ENCODE results near the gene VTI1A. TPM values are rescaled to one million over a fixed set of nuclear protein-coding genes. Genes with fewer than 3 reads are reported as not detected.
"Not testable (repeated sequence)": the region's sequence is repeated elsewhere in the genome, so short reads cannot be mapped to it uniquely, and the experiment has no call there.

The VTI1A gene
- total RNA-seq, 1 donor from 2014 or later: 21.1 TPM

GRCh38 chr10:112851181-112851580 lies 404.2 kb downstream of the VTI1A start:
- no peak for DNase-seq (ENCODE audit: low read depth, low spot score)

DNA sequence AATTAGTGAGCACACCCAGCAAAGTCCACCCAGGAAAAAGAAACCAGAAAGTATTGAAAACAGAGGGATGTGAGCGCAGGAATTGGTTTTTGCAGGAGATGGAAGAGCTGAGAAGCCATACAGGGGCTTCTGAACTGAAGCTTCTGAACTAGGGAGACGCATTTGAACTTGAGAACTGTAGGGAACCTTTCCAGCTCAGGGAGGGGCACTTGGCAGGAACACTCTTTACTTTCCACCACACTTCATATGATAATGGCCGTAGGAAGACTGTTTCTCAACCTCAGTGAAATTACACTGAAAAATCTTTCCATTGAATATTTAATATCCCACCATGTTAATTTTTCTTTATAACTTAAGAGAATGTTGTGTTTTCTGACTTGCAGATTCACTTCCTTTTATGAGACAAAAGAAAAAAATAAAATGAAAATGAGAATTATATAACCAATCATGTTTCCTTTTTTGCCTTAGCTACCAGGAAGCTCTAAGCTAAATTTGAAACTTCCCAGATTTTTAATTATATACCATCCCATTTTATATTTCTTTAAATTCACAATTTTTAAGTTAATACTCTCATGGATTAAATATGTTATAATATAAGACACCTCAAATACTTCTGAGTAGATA lies 404.7 kb downstream of the VTI1A start:
- DNase-seq (ENCODE audit: low read depth, low spot score): no peak

DNA sequence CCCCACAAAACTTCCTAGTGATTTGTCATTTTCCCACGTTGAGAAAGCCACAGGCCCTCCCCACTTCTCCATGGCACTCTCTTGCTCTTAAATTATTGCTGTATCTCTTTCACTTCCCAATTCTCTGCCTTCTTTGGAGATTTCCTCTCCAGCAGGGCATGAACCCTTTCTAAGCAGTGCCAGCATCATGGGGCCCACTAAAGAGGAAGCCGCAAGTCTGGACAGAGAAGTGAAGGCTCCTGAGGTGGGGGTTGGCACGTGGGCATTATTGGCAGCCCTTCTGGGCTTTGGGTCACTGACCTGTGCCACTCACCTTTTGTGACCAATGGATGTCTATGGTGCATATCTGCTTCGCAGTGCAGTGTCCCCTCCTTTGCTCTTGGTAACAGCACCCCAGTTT lies 405.3 kb downstream of the VTI1A start:
- DNase-seq (ENCODE audit: low read depth, low spot score): no peak

DNA sequence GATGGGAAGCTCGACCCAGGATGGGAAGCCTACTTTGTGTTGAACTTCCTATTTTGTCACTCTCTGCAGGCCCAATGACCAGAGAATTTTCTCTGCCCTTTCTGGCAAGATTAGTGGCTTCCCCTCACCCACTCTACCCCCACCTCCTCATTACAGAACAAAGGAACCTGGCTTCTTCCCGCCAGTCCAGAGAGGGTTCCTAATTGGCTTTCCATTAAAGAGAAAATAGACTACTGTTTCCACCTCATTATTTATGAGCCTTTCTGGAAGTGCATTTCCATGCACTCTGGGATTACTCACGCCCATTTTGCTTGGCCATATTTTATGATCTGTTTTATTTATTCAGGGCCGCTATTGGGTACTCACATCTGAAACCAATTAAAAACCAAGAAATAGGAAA lies 408.1 kb downstream of the VTI1A start:
- no peak for DNase-seq (ENCODE audit: low read depth, low spot score)

- DNase-seq (ENCODE audit: low read depth, low spot score): no peak
These were observed 410.5 kb downstream of the VTI1A start for GRCh38 chr10:112857493-112857892.

DNA sequence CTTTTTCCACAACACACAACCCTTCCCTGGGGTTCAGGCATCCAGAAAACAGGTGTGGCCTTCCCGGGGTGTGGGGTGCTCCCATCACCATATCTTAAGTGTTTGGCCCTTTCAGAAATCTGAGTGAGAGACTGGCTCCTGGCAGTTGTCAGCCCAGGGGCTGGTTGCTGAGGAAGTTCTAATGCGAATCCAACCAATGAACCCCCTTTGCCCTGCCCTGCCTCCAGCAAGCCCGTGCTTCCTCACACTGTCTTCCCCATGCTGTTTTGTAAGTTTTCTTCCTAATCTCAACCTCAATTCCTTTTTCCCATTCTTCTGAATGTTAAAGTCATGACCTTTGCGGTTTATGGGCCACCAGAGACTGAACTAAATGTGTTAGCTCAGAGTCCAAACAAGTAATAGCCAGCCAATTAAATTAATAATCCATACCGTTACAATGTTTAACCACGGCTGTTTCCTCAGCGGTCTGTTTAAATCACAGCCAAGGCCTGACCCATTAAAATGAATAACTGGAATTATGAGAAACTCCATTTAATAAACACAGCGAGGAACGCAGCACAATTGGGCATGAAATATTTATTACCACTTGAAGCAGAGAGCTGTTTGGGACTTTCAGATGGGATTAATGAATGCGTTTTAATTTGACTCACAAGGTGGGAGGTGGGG lies 412.1 kb downstream of the VTI1A start:
- no peak for DNase-seq (ENCODE audit: low read depth, low spot score)

GRCh38 chr10:112859793-112860192 lies 412.8 kb downstream of the VTI1A start:
- DNase-seq (ENCODE audit: low read depth, low spot score): no peak

DNA sequence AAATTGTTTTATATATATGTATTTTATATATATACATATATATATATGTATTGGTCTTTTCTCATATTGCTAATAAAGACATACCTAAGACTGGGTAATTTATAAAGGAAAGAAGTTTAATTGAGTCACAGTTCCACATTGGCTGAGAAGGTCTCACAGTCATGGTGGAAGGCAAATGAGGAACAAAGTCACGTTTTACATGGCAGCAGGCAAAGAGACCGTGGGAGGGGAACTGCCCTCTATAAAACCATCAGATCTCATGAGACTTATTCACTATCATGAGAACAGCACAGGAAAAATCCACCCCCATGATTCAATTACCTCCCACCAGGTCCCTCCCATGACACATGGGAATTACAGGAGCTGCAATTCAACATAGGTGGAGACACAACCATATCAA lies 416.4 kb downstream of the VTI1A start:
- not testable (repeated sequence) for DNase-seq (ENCODE audit: low read depth, low spot score)

Other genes starting within 250 kb of the VTI1A start
- not detected in 2 replicates for gene TECTB, start 163.8 kb upstream of the VTI1A start, total RNA-seq
- 11.9 and 22.7 TPM in 2 replicates for gene ACSL5, start 73.1 kb upstream of the VTI1A start, total RNA-seq
- 29.3 and 49.3 TPM in 2 replicates for gene ZDHHC6, start 301 bp upstream of the VTI1A start, total RNA-seq

All from pulmonary artery endothelial cell (primary cell).